Activated naive CD4-positive, alpha-beta T cell treated with anti-CD3 and anti-CD28 coated beads, Interleukin-2, amount 50 U/mL, for 16 hours (primary cell): ENCODE results near the gene PPAN.
A peak's percentile ranks its signal among the peaks of the same experiment; 100 is the strongest.

Source experiments
- DNase-seq: peaks from one replicate; pipeline ENCODE4 v3.0.0-alpha.2; 2020

The PPAN gene

DNA sequence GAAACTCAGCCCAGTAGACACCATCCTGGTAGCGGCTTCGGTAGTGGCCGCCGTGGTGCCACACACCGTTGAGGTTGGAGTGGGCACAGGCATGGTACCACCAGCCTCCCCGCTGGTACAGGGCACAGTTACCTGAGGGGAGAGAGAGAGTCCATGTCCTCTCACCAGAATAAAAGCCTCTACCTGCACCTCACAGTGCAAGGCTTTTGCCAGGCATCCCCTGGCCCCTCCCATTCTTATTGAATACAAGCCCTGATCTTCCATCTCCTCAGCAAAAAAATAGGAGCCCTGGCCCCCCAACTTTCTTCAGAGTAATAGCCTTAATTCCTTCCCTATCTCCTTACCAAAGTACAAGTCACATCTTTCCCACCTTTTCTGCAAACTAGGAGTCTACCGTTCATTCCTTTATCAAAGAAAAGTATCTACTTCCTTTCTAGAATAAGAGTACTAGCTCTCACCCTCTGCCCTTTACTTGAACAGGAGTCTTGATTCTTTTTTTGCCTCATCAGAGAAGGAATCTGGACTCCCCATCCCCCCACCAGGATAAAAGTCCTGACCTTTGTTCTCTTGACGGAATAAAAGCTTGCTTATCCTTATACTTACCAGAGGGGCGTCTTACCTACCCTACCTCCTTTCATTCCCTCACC lies 13.4 kb upstream of the PPAN start:
- no peak for DNase-seq

DNA sequence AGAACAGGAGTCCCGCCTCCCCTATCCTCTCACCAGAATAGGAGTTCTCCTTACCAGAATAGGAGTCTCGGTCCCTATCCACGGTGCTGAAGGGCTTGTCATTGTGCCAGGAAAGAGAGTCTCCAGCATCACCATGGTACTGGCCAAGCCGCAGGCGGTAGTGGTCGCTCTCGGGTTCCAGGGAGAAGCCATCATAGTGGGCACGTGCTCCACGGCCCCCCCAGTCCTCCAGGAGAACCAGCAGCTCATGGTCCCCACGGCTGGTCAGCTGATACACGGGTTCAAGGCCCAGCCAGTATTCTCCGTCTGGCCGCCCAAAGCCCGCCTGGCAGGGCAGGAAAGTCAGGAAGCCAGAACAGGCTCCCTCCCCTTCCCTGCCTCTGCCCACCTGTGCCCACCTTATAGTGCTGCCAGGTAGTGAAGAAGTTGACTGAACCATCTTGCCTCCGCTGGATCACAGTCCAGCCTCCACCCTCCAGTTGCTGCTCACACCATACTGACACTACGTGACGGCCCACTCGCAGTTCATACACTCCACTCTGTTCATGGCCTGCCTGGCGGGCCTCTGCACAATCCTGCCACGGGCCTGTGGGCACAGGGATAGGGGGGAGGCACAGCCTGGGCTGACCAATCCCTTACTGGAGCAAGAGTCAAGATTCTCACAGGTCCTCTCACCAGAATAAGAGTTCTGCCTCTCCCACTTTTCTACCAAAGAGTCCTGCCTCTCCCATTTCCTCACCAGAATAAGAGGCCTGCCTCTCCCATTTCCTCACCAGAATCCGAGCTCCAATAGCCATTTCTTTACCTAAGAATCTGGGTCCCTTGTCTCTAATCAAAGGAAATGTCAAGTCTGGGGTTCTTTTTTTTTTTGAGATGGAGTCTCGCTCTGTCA lies 12.6 kb upstream of the PPAN start:
- DNase-seq: no peak

- no peak for DNase-seq
These were observed 10.6 kb upstream of the PPAN start for GRCh38 chr19:10095622-10095947.

DNA sequence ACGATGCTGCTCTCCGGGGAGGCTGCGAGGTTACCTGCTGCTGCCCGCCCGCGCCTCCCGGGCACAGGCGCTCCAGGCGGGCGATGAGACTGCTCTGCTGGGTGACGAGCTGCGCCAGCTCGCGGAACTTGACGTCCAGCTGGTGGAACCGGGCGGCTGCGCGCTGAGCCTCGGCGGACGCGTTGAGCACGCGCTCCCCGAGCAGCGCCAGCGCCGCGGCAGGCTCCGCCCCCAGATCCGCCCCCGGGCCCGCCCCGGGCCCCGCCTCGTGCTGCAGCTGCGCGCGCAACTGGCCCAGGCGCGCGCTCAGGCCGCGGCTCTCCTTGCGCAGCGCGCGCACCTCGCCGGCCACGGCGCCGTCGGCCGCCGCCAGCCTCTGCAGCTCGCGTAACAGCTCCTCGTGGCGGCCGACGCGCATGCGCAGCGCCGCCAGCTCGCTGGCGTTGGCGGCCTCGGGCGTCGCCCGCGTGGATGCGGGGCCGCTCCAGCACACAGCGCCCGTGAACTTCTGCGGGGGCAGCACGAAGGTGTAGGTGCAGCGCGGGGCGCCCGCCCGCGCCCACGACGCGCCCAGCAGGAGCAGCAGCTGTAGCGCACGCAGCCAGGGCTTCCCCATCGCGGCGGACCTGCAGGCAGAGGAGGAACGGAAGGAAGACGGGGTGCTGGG lies 10.1 kb upstream of the PPAN start:
- DNase-seq: peak; percentile 87

DNA sequence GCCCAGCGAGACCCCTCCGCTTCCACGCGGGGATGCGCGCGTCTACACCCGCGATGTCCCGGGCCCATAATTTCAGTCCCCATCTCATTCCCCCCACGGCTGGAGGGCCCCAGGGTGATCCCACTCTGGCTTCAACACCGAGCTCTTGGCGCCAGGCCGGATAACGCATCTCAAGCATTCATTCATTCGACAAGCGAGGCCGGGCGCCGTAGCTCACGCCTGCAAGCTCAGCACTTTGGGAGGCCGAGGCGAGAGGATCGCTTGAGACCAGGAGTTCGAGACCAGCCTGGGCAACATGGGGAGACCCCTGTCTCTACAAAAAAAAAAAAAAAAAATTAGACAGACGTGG lies 9.6 kb upstream of the PPAN start:
- DNase-seq: no peak

DNA sequence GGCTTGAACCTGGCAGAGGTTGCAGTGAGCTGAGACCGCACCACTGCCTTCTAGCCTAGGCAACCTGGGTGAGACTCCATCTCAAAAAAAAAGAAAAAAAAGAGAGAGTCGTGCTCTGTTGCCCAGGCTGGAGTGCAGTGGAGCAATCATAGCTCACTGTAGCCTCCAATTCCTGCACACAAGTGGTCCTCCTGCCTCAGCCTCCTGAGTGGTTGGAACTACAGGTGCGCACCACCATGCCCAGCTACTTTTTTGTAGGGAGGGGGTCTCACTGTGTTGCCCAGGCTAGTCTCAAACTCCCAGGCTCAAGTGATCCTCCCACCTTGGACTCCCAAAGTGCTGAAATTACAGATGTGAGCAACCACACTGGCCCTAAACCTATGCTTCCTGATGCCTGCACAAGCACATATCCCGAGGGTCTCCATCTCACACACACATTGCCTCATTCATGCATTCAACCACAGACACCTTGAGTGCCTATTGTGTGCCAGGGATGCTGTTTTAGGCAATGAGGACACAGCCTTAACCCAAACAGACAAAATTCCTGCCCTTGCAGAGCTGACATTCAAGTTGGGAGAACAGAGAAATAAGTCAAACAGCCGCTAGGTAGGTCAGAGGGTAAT lies 5.9 kb upstream of the PPAN start:
- DNase-seq: no peak

- no peak for DNase-seq
These were observed 3.4 kb upstream of the PPAN start for GRCh38 chr19:10102787-10103236.

DNA sequence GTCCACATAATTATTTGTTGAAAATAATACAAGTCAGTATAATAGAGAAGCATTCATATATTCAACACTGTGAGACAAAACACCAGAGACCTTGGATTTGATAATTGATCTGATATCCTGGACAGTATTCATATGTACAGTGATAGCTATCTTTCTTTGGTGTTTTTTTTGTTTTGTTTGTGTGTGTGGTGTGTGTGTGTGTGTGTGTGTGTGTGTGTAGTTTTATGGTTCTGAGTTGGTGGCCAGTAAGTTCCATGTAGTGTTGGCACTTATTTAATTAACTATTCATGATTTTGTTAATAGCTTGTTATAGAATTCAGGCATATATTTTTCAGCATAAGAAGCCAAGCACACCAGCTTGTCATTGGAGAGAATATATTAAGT lies 2.0 kb upstream of the PPAN start:
- DNase-seq: no peak

DNA sequence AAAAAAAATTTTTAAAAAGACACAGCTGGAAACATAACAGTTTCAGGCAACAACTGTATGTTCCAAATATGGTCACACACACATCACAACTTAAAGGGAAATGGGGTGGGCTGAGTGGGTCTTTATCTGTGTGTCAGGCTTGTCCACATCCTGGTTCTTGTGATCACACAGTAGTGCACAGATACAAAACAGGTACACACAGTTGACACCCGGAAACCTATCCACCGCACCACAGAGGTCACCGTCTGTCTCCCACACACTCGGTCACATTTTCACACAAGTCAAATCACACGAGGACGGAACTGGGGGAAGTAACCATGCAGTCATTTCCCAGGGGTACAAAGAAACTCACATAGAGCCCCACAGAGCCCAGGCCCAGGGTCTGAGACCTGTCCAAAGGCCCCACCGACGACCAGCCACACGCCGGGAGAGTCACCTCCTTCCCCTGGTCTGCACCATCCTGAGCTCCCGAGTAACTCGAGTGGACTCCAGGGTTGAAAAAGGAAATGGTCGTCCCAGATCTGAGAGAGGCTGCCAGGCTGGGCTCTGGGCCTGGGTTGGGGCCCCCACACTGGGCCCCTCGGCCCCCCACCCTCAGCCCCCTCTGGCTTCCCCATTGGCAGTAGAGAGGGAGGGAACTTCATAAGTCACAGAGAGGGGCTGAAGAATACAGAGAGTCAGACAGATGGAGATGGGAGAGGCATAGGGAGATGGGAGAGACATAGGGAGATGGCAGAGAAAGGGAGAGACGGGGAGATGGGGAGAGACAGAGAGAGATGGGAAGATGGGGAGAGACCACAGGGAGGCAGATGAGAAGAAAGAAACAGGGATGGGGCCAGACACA lies 1.3 kb upstream of the PPAN start:
- DNase-seq: peak; percentile 67

- peak; percentile 82 for DNase-seq
These were observed 558 bp upstream of the PPAN start for GRCh38 chr19:10105509-10106099.

- no peak for DNase-seq
These were observed 1.1 kb downstream of the PPAN start for GRCh38 chr19:10107254-10107653.

DNA sequence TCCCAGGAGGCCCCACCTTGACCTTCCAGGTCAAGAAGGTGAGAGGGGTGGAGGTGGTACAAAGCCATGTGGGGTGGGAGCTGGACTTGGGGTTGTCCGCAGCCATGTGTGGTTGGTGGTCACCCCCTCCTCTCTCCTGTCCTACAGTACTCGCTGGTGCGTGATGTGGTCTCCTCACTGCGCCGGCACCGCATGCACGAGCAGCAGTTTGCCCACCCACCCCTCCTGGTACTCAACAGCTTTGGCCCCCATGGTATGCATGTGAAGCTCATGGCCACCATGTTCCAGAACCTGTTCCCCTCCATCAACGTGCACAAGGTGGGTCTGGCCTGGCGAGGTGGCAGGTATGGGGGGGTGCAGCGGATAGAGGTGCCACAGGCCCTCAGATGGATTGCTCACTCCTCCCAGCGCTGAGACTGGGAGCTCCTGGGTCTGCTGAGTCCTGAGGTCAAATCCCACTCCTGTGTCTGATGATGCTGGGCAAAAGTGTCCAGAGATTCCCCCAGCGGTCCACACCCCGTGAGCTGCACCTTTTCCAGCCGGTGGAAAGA lies 1.7 kb downstream of the PPAN start:
- no peak for DNase-seq

DNA sequence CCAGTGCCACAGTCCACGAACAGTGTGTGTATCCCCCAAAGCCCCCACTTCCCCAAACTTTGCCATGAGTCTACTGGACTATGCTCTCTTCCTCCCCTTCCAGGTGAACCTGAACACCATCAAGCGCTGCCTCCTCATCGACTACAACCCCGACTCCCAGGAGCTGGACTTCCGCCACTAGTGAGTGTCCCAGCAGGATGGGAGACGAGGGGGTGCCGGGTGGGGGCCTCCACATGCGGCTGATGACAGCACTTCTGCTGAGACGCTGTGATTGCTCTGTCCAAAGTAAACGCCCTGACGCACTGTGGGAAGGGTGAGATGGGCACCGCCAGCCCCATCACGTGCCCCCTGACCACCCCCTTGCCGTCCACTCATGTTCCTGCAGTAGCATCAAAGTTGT lies 3.4 kb downstream of the PPAN start:
- DNase-seq: no peak

DNA sequence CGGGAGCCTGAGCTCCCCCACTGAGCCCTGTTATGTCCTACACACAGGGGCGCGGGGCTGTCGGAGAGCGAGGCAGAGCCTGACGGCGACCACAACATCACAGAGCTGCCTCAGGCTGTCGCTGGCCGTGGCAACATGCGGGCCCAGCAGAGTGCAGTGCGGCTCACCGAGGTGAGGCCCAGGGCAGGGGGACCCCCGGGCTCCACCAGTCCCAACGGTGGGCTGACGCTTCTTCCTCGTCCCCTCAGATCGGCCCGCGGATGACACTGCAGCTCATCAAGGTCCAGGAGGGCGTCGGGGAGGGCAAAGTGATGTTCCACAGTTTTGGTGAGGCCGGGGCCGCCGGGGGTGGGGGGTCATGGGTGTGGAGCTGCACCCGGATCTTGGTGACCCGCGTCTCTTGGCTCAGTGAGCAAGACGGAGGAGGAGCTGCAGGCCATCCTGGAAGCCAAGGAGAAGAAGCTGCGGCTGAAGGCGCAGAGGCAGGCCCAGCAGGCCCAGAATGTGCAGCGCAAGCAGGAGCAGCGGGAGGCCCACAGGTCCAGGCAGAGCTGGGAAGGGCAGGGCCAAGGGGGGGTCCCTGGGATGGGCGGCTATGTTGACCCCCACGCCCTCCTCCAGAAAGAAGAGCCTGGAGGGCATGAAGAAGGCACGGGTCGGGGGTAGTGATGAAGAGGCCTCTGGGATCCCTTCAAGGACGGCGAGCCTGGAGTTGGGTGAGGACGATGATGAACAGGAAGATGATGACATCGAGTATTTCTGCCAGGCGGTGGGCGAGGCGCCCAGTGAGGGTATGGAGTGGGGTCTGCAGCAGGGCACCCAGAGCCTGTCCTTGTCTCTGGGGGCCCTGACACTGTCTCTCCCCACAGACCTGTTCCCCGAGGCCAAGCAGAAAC lies 4.2 kb downstream of the PPAN start:
- DNase-seq: no peak

DNA sequence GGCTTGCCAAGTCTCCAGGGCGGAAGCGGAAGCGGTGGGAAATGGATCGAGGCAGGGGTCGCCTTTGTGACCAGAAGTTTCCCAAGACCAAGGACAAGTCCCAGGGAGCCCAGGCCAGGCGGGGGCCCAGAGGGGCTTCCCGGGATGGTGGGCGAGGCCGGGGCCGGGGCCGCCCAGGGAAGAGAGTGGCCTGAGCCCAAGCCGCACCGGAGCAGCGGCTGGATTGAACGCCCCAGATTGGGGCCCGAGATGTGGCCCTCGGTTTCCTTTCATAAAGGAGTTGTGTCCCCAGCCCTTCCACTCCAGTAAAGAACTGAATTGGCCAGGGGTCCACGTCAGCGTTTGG lies 4.8 kb downstream of the PPAN start:
- DNase-seq: no peak

- no peak for DNase-seq
These were observed 5.2 kb downstream of the PPAN start, which contains the start of gene P2RY11 for GRCh38 chr19:10111405-10111811. P2RY11 (plus strand) TSS chr19:10111693; CDS start chr19:10111722, 29 bp downstream.

DNA sequence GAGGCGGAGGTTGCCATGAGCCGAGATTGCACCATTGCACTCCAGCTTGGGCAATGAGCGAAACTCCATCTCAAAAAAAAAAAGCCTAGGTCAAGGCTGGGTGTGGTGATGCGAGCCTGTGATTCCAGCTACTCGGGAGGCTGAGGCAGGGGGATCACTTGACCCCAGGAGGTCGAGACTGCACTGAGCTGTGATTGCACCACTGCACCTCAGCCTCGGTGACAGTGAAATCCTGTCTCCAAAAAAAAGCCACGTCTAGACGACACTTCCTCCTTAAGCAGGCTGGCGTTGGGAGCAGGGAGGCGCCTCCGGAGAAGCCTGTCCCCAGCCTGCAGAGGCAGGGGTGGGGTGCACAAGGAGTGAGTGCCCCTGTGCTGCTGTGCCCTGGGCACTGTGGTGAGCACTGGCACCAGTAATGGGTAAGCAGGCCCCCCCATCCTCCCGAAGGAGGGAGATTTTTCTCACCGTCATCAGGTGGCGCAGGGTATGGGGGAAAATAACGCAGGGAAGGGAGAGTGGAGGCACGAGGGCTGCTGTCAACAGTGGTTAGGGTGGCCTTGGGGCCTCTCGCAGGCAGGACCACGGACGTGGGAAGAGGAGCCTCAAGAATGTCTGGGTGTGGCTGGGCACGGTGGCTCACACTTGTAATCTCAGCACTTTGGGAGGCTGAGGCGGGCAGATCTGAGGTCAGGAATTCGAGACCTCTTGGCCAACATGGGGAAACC lies 6.0 kb downstream of the PPAN start:
- no peak for DNase-seq

DNA sequence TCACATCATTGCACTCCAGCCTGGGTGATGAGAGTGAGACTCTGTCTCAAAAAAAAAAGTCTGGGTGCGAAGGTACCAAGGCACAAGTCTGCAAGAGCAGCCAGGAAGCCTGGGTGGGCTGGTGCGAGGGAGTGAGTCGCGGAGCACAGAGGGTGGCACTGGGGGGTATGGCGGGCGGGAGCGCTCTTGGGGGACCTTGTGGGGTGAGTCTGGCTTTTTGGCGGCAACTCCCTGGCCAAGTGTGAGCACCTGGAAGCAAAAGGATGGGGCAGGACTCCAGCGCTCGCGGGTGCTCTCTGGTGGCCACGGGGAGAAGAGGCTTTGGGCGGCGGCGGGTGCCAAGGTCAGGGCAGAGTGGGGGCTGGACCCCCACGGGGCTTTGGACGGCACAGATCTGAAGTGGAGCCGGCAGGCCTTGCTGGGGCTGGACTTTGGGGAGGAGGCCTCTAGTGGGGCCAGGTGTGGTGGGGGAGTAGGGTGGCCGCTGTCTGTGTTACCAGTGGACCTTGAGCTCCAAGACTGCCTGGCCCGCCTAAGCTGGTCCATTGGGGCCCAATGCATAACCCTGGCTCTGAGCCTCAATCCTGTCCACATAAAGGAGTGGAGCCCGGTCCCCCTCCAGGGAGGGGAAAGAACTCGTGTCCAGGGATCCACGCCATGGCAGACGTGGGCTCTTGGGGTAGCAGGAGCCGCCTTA lies 6.9 kb downstream of the PPAN start:
- peak; percentile 74 for DNase-seq

DNA sequence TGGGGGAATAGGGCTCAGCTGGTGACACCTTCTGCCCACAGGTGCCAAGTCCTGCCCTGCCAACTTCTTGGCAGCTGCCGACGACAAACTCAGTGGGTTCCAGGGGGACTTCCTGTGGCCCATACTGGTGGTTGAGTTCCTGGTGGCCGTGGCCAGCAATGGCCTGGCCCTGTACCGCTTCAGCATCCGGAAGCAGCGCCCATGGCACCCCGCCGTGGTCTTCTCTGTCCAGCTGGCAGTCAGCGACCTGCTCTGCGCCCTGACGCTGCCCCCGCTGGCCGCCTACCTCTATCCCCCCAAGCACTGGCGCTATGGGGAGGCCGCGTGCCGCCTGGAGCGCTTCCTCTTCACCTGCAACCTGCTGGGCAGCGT lies 7.4 kb downstream of the PPAN start:
- no peak for DNase-seq
